NB4 (cell line): Measurements from ENCODE around the gene CCDC81.

Source experiments
- MYC ChIP-seq: IDR thresholded peaks from 2 replicates; pipeline ENCODE4 v1.6.1; 2011; ENCODE audit warnings: low read depth, low read length
- POLR2A ChIP-seq: IDR thresholded peaks from 2 replicates; pipeline ENCODE4 v1.6.1; 2011; ENCODE audit warnings: mild to moderate bottlenecking; ENCODE audit not compliant: insufficient read length; ENCODE audit errors: extremely low read depth
- TF ChIP-seq, protein P1 (sequence below): IDR thresholded peaks from one replicate; pipeline ENCODE4 v1.5.1; 2012; ENCODE audit warnings: low read depth, low read length
- TF ChIP-seq, protein P2 (sequence below): IDR thresholded peaks from 2 replicates; pipeline ENCODE4 v1.6.1; 2011; ENCODE audit warnings: low read depth, low read length

DNA sequence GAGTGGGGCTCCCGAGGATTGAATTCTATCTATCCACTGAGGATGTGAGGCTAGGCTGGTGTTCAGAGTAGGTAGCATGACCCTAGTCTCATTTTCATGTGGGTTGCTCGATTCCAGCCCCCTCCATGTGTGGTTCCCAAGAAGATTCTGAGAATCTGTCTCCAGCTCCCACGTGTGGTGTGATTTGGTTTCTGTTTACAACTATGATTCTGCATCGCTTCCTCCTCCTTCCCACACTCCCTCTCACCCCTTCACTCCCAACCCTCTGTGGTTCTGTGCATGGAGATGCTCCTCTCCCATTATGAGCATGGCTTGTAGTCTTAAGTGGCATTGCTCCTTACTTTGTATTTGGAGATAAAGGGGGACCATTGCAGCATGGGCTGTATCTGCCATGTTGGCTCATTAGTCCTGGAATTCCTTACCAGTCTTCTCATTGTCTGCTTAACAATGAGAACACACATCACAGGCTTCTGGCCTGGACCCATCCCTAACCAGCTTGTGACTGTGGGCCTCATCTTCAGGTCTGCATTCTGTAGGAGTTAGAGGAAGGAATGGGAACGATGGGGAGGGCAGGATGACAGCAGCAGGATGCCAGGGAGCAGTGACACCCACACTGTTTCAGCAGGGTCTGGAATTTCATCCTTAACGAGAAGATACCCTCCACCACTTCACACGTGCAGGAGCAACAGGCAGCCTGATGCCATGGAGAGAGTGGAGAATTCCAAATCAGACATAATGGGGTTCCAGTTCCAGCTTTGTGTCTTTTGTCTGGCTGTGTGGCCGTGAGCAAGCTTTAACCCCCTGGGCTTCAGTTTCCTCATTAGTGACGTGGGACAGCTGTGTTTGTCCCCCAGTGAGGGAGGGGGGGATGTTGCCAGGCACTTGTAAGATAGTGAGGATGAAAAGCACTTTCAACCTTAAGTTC lies 86.0 kb downstream of the CCDC81 start:
- TF ChIP-seq POLR2A (no peak), MYC (no peak)
- TF ChIP-seq, protein P1, sequence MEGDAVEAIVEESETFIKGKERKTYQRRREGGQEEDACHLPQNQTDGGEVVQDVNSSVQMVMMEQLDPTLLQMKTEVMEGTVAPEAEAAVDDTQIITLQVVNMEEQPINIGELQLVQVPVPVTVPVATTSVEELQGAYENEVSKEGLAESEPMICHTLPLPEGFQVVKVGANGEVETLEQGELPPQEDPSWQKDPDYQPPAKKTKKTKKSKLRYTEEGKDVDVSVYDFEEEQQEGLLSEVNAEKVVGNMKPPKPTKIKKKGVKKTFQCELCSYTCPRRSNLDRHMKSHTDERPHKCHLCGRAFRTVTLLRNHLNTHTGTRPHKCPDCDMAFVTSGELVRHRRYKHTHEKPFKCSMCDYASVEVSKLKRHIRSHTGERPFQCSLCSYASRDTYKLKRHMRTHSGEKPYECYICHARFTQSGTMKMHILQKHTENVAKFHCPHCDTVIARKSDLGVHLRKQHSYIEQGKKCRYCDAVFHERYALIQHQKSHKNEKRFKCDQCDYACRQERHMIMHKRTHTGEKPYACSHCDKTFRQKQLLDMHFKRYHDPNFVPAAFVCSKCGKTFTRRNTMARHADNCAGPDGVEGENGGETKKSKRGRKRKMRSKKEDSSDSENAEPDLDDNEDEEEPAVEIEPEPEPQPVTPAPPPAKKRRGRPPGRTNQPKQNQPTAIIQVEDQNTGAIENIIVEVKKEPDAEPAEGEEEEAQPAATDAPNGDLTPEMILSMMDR = no peak
- TF ChIP-seq, protein P2, sequence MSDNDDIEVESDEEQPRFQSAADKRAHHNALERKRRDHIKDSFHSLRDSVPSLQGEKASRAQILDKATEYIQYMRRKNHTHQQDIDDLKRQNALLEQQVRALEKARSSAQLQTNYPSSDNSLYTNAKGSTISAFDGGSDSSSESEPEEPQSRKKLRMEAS = no peak
